Islet of Langerhans (tissue), 1 donor: ENCODE results near the gene ZNF253.
"Not testable (repeated sequence)": the region's sequence is repeated elsewhere in the genome, so short reads cannot be mapped to it uniquely, and the experiment has no call there.

Source experiments
- FAIRE-seq: peaks from one replicate; lab custom pipeline; 2011; peaks lifted over from hg19 to GRCh38; lab: Jason Lieb, UNC

The ZNF253 gene

DNA sequence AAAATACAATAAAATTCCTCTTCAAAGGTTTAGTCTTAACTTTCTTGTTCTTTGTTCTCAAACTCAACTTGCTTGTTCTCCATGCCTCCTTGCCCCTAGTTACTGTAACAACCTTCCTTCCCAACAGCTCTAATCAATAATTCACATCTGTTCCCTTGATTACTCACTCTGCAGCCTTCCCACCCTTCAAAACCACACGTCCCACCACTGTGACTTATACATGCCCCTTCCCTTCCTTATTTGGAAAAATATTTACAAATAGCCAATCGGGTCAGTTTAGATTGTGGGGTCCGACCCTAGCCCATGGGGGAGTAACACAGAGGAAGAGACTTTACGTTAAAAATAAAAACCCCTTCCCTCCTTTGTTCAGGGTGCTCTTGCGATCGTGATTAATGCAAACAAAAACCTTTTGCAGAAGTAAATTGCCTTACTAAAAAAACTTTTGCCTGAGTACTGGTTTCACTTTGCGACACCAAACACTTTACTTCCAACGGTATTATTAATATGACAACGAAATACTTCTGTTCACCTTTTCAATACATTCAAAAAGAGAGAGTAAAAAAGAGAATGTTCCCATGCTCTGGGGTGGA is 34.6 kb downstream of the ZNF253 start:
- no peak for FAIRE-seq

GRCh38 chr19:19900729-19901444 is 35.2 kb downstream of the ZNF253 start, which contains the start of gene ZNF93:
ZNF93 (plus strand) TSS chr19:19900946; CDS start chr19:19901089, 143 bp downstream.
- peak; percentile 97 for FAIRE-seq

- FAIRE-seq, result not testable (repeated sequence)
These were observed 41.9 kb downstream of the ZNF253 start for GRCh38 chr19:19907551-19907950.

DNA sequence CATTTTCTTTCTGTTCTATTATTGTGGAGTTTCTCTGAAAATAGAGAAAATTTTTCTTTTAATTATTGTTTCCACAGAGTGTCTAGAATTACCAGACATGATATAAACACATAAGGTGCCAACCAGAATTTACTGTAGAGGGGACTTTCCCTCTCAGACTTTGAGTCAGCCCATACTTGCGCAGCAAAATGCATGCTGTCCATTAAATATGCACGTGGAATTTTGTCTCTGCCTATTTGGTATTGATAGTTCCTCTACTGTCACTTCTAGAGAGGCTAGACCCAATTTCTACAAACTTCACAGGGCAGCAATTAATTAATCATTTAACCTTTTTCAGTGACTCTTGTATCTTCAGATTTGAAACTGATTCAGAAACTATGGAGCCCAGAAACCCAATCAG is 44.0 kb downstream of the ZNF253 start:
- no peak for FAIRE-seq

- FAIRE-seq, result peak; percentile 13
These were observed 45.5 kb downstream of the ZNF253 start for GRCh38 chr19:19911150-19911549.

DNA sequence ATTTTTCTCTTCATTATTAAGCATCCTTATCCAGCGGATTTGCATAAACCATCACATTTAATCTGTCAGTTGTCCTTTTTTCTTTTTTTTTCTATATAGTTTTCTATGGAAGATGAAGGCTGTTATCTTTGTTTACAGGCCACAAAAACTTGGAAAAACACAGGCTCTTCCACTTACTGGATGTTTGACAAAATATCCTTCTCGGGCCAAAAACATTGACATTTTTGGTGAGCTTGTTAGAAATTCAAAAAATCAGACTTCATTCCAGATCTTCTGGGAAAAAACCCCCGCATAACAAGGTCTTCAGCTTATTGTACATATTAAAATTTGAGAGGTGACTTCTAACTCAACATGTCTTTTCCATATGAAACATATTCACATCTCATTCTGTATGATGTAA is 48.9 kb downstream of the ZNF253 start:
- FAIRE-seq, result no peak

DNA sequence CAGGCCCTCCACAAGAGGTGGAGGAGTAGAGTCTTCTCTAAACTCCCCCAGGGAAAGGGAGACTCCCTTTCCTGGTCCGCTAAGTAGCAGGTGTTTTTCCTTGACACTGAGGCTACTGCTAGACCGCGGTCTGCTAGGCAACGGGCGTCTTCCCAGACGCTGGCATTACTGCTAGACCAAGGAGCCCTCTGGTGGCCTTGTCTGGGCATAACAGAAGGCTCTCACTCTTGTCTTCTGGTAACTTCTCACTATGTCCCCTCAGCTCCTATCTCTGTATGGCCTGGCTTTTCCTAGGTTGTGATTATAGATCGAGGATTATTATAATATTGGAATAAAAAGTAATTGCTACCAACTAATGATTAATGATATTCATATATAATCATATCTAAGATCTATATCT is 64.7 kb downstream of the ZNF253 start:
- FAIRE-seq, result not testable (repeated sequence)

DNA sequence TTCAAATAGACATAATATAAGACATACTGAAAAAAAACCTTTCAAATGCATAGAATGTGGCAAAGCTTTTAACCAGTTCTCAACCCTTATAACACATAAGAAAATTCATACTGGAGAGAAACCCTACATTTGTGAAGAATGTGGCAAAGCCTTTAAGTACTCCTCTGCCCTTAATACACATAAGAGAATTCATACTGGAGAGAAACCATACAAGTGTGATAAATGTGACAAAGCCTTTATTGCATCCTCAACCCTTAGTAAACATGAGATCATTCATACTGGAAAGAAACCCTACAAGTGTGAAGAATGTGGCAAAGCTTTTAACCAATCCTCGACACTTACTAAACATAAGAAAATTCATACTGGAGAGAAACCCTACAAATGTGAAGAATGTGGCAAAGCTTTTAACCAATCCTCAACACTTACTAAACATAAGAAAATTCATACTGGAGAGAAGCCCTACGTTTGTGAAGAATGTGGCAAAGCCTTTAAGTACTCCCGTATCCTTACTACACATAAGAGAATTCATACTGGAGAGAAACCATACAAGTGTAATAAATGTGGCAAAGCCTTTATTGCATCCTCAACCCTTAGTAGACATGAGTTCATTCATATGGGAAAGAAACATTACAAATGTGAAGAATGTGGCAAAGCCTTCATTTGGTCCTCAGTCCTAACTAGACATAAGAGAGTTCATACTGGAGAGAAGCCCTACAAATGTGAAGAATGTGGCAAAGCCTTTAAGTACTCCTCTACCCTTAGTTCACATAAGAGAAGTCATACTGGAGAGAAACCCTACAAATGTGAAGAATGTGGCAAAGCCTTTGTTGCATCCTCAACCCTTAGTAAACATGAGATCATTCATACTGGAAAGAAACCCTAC is 68.0 kb downstream of the ZNF253 start:
- not testable (repeated sequence) for FAIRE-seq

- no peak for FAIRE-seq
These were observed 71.7 kb downstream of the ZNF253 start for GRCh38 chr19:19937403-19937802.

DNA sequence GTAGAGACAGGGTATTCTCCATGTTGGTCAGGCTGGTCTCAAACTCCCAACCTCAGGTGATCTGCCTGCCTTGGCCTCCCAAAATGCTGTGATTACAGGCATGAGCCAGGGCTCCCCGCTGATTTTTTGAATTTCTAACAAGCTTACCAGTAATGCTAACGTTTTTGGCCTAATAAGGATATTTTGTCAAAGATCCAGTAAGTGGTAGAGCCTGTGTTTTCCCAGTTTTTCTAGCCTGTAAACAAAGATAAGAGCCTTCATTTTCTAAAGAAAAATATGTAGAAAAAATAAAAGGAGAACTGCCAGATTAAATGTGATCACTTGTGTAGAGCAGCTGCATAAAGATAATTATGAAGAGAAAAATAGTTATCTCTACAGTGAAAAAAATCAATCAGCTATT is 72.8 kb downstream of the ZNF253 start:
- no peak for FAIRE-seq

- FAIRE-seq, result no peak
These were observed 78.3 kb downstream of the ZNF253 start for GRCh38 chr19:19943848-19944582.
